ENCODE data around the gene VARS1.

GRCh38 chr6:31825553-31825952, 30.0 kb upstream of the VARS1 start:
- TF ChIP-seq POLR2AphosphoS5 (IDR thresholded peaks at IDR 0.05; ENCODE audit: low read depth, low read length), result no peak
- no peak for TF ChIP-seq TAF1 (IDR thresholded peaks at IDR 0.05; ENCODE audit: low read depth, low read length)
- TF ChIP-seq POLR2A (IDR thresholded peaks at IDR 0.05; ENCODE audit: low read depth, low read length), result no peak

Data from GM12891 (cell line).